SK-N-SH (cell line): Measurements from ENCODE around the gene DENND1A. TPM values are rescaled to one million over a fixed set of nuclear protein-coding genes. Genes with fewer than 3 reads are reported as not detected.

ENCODE experiments used
- CTCF ChIA-PET: fragments of 300-600, 350-600 bp; formaldehyde crosslinking; extraction: SDS; loops from one replicate; lab custom pipeline; 2021; lab: Yijun Ruan, JAX
- POLR2A ChIA-PET: fragments of 350-600 bp; sonication (Branson Sonifier 250); formaldehyde crosslinking; extraction: SDS; loops from one replicate; lab custom pipeline; 2020; ENCODE audit warnings: antibody characterized with exemption, inconsistent platforms; lab: Yijun Ruan, JAX
- DNase-seq: peaks from one replicate; pipeline ENCODE4 v3.0.0; 2012
- H2AFZ ChIP-seq: fragments of 200-600 bp; sonication (generic); 2 replicates; pipeline ENCODE4 v1.8.1; 2016; ENCODE audit warnings: antibody characterized with exemption, mild to moderate bottlenecking, low read depth
- H3F3A ChIP-seq: fragments of 200-600 bp; sonication (generic); replicated peaks from 2 replicates; pipeline ENCODE3; 2016; ENCODE audit warnings: antibody characterized with exemption, mild to moderate bottlenecking; ENCODE audit not compliant: insufficient read depth
- H3K27ac ChIP-seq, 2 experiments: fragments of 200-500 bp in 1 of 2; fragments of 200-600 bp in 1 of 2; sonication (Bioruptor generic) in 1 of 2; sonication (generic), shearing (Covaris generic) in 1 of 2; 2 replicates each; pipeline versions ENCODE4 v1.5.1 to v1.6.1; 2014 to 2016; ENCODE audit warnings: low read depth in 2 of 2, inconsistent platforms in 1 of 2, low read length in 1 of 2, mild to moderate bottlenecking in 1 of 2, mixed read lengths in 1 of 2
- H3K27me3 ChIP-seq: fragments of 200-600 bp; sonication (generic), shearing (Covaris generic); 2 replicates; pipeline ENCODE4 v1.6.1; 2016; ENCODE audit warnings: mixed run types; ENCODE audit not compliant: insufficient read depth
- H3K36me3 ChIP-seq, 2 experiments: fragments of 200-500 bp in 1 of 2; fragments of 200-600 bp in 1 of 2; sonication (Bioruptor generic) in 1 of 2; sonication (generic) in 1 of 2; replicated peaks in 1 of 2; 2 replicates each; pipeline versions ENCODE3 to v1.5.1; 2014 to 2016; ENCODE audit warnings: low read length in 1 of 2, mild to moderate bottlenecking in 1 of 2; ENCODE audit not compliant: insufficient read depth in 2 of 2, control insufficient read depth in 1 of 2
- H3K4me1 ChIP-seq, 2 experiments: fragments of 200-500 bp in 1 of 2; fragments of 200-600 bp in 1 of 2; sonication (Bioruptor generic) in 1 of 2; sonication (generic), shearing (Covaris generic) in 1 of 2; 2 replicates each; pipeline versions ENCODE4 v1.5.1 to v1.6.1; 2014 to 2016; ENCODE audit warnings: low read depth in 1 of 2, low read length in 1 of 2, mixed run types in 1 of 2; ENCODE audit not compliant: insufficient read depth in 2 of 2, control insufficient read depth in 1 of 2
- H3K4me2 ChIP-seq: fragments of 200-600 bp; sonication (generic), shearing (Covaris generic); 2 replicates; pipeline ENCODE4 v1.6.1; 2017; ENCODE audit warnings: mixed run types
- H3K4me3 ChIP-seq, 2 experiments: fragments of 200-500 bp in 1 of 2; fragments of 200-600 bp in 1 of 2; sonication (Bioruptor generic) in 1 of 2; sonication (generic), shearing (Covaris generic) in 1 of 2; 2 replicates each; pipeline versions ENCODE4 v1.5.1 to v1.8.1; 2014 to 2016; ENCODE audit warnings: low read depth in 2 of 2, inconsistent platforms in 1 of 2, low read length in 1 of 2, mild to moderate bottlenecking in 1 of 2, mixed read lengths in 1 of 2, moderate library complexity in 1 of 2
- H3K79me2 ChIP-seq: fragments of 200-600 bp; sonication (generic); 2 replicates; pipeline ENCODE4 v1.8.1; 2017; ENCODE audit warnings: mild to moderate bottlenecking; ENCODE audit not compliant: insufficient read depth
- H3K9ac ChIP-seq: fragments of 200-600 bp; sonication (generic); 2 replicates; pipeline ENCODE4 v1.6.1; 2017; ENCODE audit warnings: mixed run types
- H3K9me2 ChIP-seq: fragments of 200-600 bp; sonication (generic); 2 replicates; pipeline ENCODE4 v1.6.1; 2017; ENCODE audit warnings: mixed run types
- H3K9me3 ChIP-seq: fragments of 200-600 bp; sonication (generic); 2 replicates; pipeline ENCODE4 v1.6.1; 2017; ENCODE audit warnings: mixed run types, mild to moderate bottlenecking, moderate library complexity
- H4K20me1 ChIP-seq: fragments of 200-600 bp; sonication (generic); 2 replicates; pipeline ENCODE4 v1.6.1; 2017; ENCODE audit warnings: mild to moderate bottlenecking, mixed run types; ENCODE audit not compliant: insufficient read depth
- CHD2 ChIP-seq: fragments of 150-350 bp; IDR thresholded peaks from 2 replicates; pipeline ENCODE4 v1.6.1; 2018; ENCODE audit warnings: low read length; ENCODE audit not compliant: partially characterized antibody
- CTCF ChIP-seq: fragments of 200-600 bp; sonication (generic); IDR thresholded peaks from 2 replicates; pipeline ENCODE4 v1.6.1; 2017; ENCODE audit warnings: antibody characterized with exemption, mild to moderate bottlenecking, moderate library complexity
- EZH2phosphoT487 ChIP-seq: fragments of 200-600 bp; sonication (generic); IDR thresholded peaks from 2 replicates; pipeline ENCODE4 v1.6.1; 2017; ENCODE audit warnings: low read depth, mixed run types, mild to moderate bottlenecking, antibody characterized with exemption, moderate library complexity, borderline replicate concordance
- FOXM1 ChIP-seq: IDR thresholded peaks from 2 replicates; pipeline ENCODE4 v1.4.0; 2012; ENCODE audit warnings: low read depth, mild to moderate bottlenecking
- GABPA ChIP-seq: IDR thresholded peaks from 2 replicates; pipeline ENCODE4 v1.4.0; 2012; ENCODE audit warnings: low read depth, mild to moderate bottlenecking
- IRF3 ChIP-seq: fragments of 150-350 bp; IDR thresholded peaks from 2 replicates; pipeline ENCODE4 v1.6.1; 2016; ENCODE audit warnings: mild to moderate bottlenecking, low read depth, low read length
- JUND ChIP-seq: IDR thresholded peaks from 2 replicates; pipeline ENCODE4 v1.4.0; 2012
- MAX ChIP-seq: IDR thresholded peaks from 2 replicates; pipeline ENCODE4 v1.4.0; 2012; ENCODE audit warnings: low read depth
- MEF2A ChIP-seq: IDR thresholded peaks from 2 replicates; pipeline ENCODE4 v1.4.0; 2012; ENCODE audit warnings: low read depth, borderline replicate concordance
- MXI1 ChIP-seq: IDR thresholded peaks from 2 replicates; pipeline ENCODE4 v1.6.1; 2012; ENCODE audit warnings: mild to moderate bottlenecking, low read depth, low read length, improper control_type of control experiment
- NFIC ChIP-seq: IDR thresholded peaks from 2 replicates; pipeline ENCODE4 v1.4.0; 2012; ENCODE audit warnings: borderline replicate concordance
- NRF1 ChIP-seq: IDR thresholded peaks from 2 replicates; pipeline ENCODE4 v1.6.1; 2012; ENCODE audit warnings: low read depth, mild to moderate bottlenecking, low read length
- POLR2AphosphoS5 ChIP-seq: IDR thresholded peaks from 2 replicates; pipeline ENCODE4 v1.6.1; 2012; ENCODE audit warnings: low read depth, low read length
- RAD21 ChIP-seq: IDR thresholded peaks from 2 replicates; pipeline ENCODE4 v1.6.1; 2012; ENCODE audit warnings: mild to moderate bottlenecking, low read length
- RCOR1 ChIP-seq: fragments of 150-350 bp; IDR thresholded peaks from 2 replicates; pipeline ENCODE4 v1.6.1; 2017; ENCODE audit warnings: antibody characterized with exemption, low read length
- RFX5 ChIP-seq: IDR thresholded peaks from 2 replicates; pipeline ENCODE4 v1.6.1; 2012; ENCODE audit warnings: mild to moderate bottlenecking, improper control_type of control experiment, low read length
- RXRA ChIP-seq: IDR thresholded peaks from 2 replicates; pipeline ENCODE4 v1.4.0; 2012; ENCODE audit warnings: low read depth, mild to moderate bottlenecking, borderline replicate concordance
- SMC3 ChIP-seq: IDR thresholded peaks from 2 replicates; pipeline ENCODE4 v1.6.1; 2012; ENCODE audit warnings: low read depth, low read length, improper control_type of control experiment
- TAF1 ChIP-seq: IDR thresholded peaks from 2 replicates; pipeline ENCODE4 v1.6.1; 2012; ENCODE audit warnings: low read depth, mild to moderate bottlenecking, low read length, moderate library complexity, borderline replicate concordance
- TCF12 ChIP-seq: IDR thresholded peaks from 2 replicates; pipeline ENCODE4 v1.4.0; 2012
- USF1 ChIP-seq: IDR thresholded peaks from 2 replicates; pipeline ENCODE4 v1.4.0; 2012; ENCODE audit warnings: low read depth, borderline replicate concordance
- USF2 ChIP-seq: fragments of 150-350 bp; IDR thresholded peaks from 2 replicates; pipeline ENCODE4 v1.6.1; 2017; ENCODE audit warnings: antibody characterized with exemption, low read length, low read depth, borderline replicate concordance
- WGBS: methylation state at CpG from one replicate; pipeline ENCODE4 v1.1.6; 2017; ENCODE audit warnings: low lambda C conversion rate; 5-methylcytosine and 5-hydroxymethylcytosine counted together
- polyA plus RNA-seq, 3 experiments: library from polyadenylated mRNA; depleted of rRNA; stranded (reverse); fragments of >200 nt; gene quantifications; 2 replicates each; pipeline ENCODE4 v1.2.3, GENCODE V29; 2012

The DENND1A gene
- polyA plus RNA-seq, 1 of the 3 experiments (the other 2 are of a cell fraction), result 25.4 TPM

- TF ChIP-seq JUND (no peak), EZH2phosphoT487 (no peak), GABPA (no peak), RCOR1 (no peak), TCF12 (no peak), TAF1 (no peak), IRF3 (no peak), POLR2AphosphoS5 (no peak), MXI1 (no peak), SMC3 (no peak)
- TF ChIP-seq, all 33 proteins: peak for 0
- Histone ChIP-seq H3K9me2 (no peaks in the 10 kb centered on the region), H3K36me3 (no peaks in the 10 kb centered on the region), H3K79me2 (no peaks in the 10 kb centered on the region), H3K9me3 (no peaks in the 10 kb centered on the region), H3K27me3 (peaks cover under 1% of the 10 kb centered on the region; the same call in 1 of the 2 replicates), H3F3A (no peaks in the 10 kb centered on the region), H3K4me2 (no peak overlapping the region), H4K20me1 (0 out of 2 replicates have a peak, but pooled peaks cover 4% of the 10 kb centered on the region), H3K4me3 (no peak overlapping the region), H3K4me1 (peaks cover 0 to 10% of the 10 kb centered on the region in 2 experiments; a peak in 1 of 4 replicates), H3K27ac (no peak overlapping the region), H2AFZ (no peak overlapping the region), H3K9ac (no peak overlapping the region)
- CTCF ChIA-PET, result interaction anchor here (10.4 kb wide), 1 partner anchor 26 kb away, joined by 331 read pairs; no protein-coding TSS in a partner anchor
- no CpG with 5 or more reads among the region's 2 CpGs for WGBS
- DNase-seq, result no peak
- POLR2A ChIA-PET, result no interaction called here
Measured at GRCh38 chr9:123357743-123358059, 572.2 kb downstream of the DENND1A start.

- Histone ChIP-seq H3K9me2 (no peaks in the 10 kb centered on the region), H3K27ac (no peak overlapping the region), H3K4me2 (no peak overlapping the region), H3K9ac (no peak overlapping the region), H4K20me1 (0 out of 2 replicates have a peak, but pooled peaks cover 4% of the 10 kb centered on the region), H3F3A (no peaks in the 10 kb centered on the region), H3K4me1 (peaks cover 0 to 10% of the 10 kb centered on the region in 2 experiments; a peak in 1 of 4 replicates), H3K9me3 (no peaks in the 10 kb centered on the region), H3K79me2 (no peaks in the 10 kb centered on the region), H2AFZ (no peak overlapping the region), H3K36me3 (no peaks in the 10 kb centered on the region), H3K4me3 (no peak overlapping the region), H3K27me3 (peaks cover 6% of the 10 kb centered on the region)
- no peak for TF ChIP-seq SMC3
- TF ChIP-seq CTCF, result no peak
- TF ChIP-seq MAX, result no peak
- TF ChIP-seq RFX5, result no peak
- TF ChIP-seq MEF2A, result no peak
- TF ChIP-seq NRF1, result no peak
- no peak for TF ChIP-seq FOXM1
- no peak for TF ChIP-seq RAD21
- no peak for TF ChIP-seq USF1
- no peak for TF ChIP-seq USF2
- no peak for TF ChIP-seq CHD2
- TF ChIP-seq JUND, result no peak
- TF ChIP-seq RXRA, result no peak
- TF ChIP-seq NFIC, result no peak
- POLR2A ChIA-PET, result no interaction called here
- DNase-seq, result peak; percentile 20
- CTCF ChIA-PET, result interaction anchor here (4.5 to 10.4 kb wide), 2 partner anchors 11 to 27 kb away, joined by 77 to 331 read pairs; no protein-coding TSS in a partner anchor
- 77% methylated on average over 12 of the region's 19 CpGs for WGBS
Measured at GRCh38 chr9:123356851-123357742, 572.8 kb downstream of the DENND1A start.
